Effector memory CD4-positive, alpha-beta T cell (primary cell): Measurements from ENCODE around the gene SETD3.
A peak's percentile ranks its signal among the peaks of the same experiment; 100 is the strongest.

ENCODE experiments used
- DNase-seq, 3 donors: peaks; one replicate each; pipeline ENCODE4 v3.0.0-alpha.2; 2020
- H3K27ac ChIP-seq: 2 replicates; pipeline ENCODE4 v1.7.0; 2013; ENCODE audit warnings: mild to moderate bottlenecking, low read length, moderate library complexity; ENCODE audit not compliant: insufficient read depth, poor library complexity, severe bottlenecking
- H3K27me3 ChIP-seq: replicated peaks from 2 replicates; pipeline ENCODE4 v1.7.0; 2013; ENCODE audit warnings: mild to moderate bottlenecking, low read length; ENCODE audit not compliant: insufficient read depth, control insufficient read depth, poor library complexity, severe bottlenecking
- H3K36me3 ChIP-seq: 2 replicates; pipeline ENCODE4 v1.7.0; 2013; ENCODE audit warnings: mild to moderate bottlenecking, low read length, moderate library complexity; ENCODE audit not compliant: control insufficient read depth, insufficient read depth
- H3K4me1 ChIP-seq: 2 replicates; pipeline ENCODE4 v1.7.0; 2013; ENCODE audit warnings: low read length, mild to moderate bottlenecking; ENCODE audit not compliant: control insufficient read depth, insufficient read depth, poor library complexity, severe bottlenecking
- H3K4me3 ChIP-seq: 2 replicates; pipeline ENCODE4 v1.7.0; 2013; ENCODE audit warnings: low read length, low read depth, mild to moderate bottlenecking; ENCODE audit not compliant: insufficient read depth, poor library complexity, severe bottlenecking
- H3K9me3 ChIP-seq: 2 replicates; pipeline ENCODE4 v1.7.0; 2013; ENCODE audit warnings: mild to moderate bottlenecking, low read length, moderate library complexity; ENCODE audit not compliant: control insufficient read depth

SETD3 gene

GRCh38 chr14:99397698-99398097 is 83.0 kb downstream of the SETD3 start:
- no peak overlapping the region for H3K4me3 ChIP-seq
- DNase-seq = no peak
- H3K36me3 ChIP-seq = peaks cover 26% of the 10 kb centered on the region

GRCh38 chr14:99395909-99396530 is 84.6 kb downstream of the SETD3 start:
- H3K27ac ChIP-seq = no peak overlapping the region

More at GRCh38 chr14:99397698-99398097, 83.0 kb downstream of the SETD3 start:
- Histone ChIP-seq H3K27me3 (no peaks in the 10 kb centered on the region), H3K9me3 (no peaks in the 10 kb centered on the region), H3K27ac (no peak overlapping the region), H3K4me1 (no peaks in the 10 kb centered on the region)

DNA sequence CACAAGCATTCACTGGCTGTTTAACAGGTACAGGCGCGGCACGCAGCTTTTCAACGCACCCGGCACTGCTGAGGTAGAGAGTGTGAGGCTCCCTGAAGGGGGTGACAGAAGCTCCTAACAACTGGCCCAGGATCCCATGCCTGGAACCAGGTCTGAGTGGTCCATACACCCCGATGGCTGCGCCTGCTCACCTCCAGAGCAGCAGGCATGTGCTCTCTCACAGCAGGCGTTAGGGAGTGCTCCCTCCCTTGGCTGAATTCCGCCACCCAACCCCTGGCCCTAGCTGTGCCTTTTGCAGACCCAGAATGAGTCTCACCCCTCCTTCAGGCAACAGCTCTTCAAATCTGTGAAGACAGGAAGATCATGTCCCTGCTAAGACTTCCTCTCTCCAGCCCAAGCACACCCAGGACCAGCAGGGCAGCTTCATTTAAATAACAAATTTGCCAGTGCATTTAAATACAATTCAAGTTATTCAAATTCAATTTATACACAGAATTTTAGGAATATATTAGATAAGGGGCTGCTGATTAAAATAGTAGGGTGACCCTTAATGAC is 86.0 kb downstream of the SETD3 start:
- DNase-seq = no peak
- no peaks in the 10 kb centered on the region for H3K4me1 ChIP-seq
- H3K4me3 ChIP-seq = no peak overlapping the region
- no peaks in the 10 kb centered on the region for H3K27me3 ChIP-seq
- H3K27ac ChIP-seq = no peak overlapping the region
- peaks cover 20% of the 10 kb centered on the region for H3K36me3 ChIP-seq
- H3K9me3 ChIP-seq = no peaks in the 10 kb centered on the region

More at GRCh38 chr14:99395909-99396530, 84.6 kb downstream of the SETD3 start:
- H3K4me1 ChIP-seq = no peaks in the 10 kb centered on the region
- H3K4me3 ChIP-seq = no peak overlapping the region
- peak; percentile 10 to 20 (median 20) for DNase-seq
- peaks cover 26% of the 10 kb centered on the region for H3K36me3 ChIP-seq
- H3K9me3 ChIP-seq = no peaks in the 10 kb centered on the region
- H3K27me3 ChIP-seq = no peaks in the 10 kb centered on the region

DNA sequence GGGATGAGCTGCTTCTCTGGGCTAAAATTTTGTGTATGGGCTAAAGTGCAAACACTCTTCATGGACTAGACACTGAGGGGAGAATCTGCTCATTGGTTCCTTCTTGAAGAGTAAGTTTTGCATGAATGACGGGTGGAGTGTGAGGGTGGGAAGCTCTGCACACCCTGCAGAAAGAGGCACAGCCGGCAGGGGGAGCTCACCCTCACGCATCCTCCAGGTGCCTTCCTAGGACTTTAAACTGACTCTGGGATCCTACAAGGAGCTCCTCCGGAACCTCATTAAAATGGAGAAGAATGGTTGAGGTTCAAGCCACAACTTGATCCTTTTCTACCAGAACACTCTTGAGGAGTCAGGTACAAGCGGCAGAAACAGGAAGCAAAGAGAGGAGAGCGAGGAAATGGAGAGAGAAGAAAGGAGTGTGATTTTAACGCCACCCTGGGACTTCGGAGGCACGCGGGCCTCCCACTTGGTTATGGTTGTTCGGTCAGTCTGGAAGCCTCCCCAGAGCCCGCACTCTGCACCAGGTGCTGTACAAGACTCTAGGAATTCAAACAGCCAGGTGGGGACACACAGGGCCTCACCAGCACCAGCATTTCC is 87.5 kb downstream of the SETD3 start:
- H3K4me1 ChIP-seq = no peaks in the 10 kb centered on the region
- peak in 1 of 3 donors; percentile 9 for DNase-seq
- H3K4me3 ChIP-seq = no peak overlapping the region
- H3K36me3 ChIP-seq = peaks cover 8% of the 10 kb centered on the region
- no peak overlapping the region for H3K27ac ChIP-seq
- no peaks in the 10 kb centered on the region for H3K27me3 ChIP-seq
- no peaks in the 10 kb centered on the region for H3K9me3 ChIP-seq

DNA sequence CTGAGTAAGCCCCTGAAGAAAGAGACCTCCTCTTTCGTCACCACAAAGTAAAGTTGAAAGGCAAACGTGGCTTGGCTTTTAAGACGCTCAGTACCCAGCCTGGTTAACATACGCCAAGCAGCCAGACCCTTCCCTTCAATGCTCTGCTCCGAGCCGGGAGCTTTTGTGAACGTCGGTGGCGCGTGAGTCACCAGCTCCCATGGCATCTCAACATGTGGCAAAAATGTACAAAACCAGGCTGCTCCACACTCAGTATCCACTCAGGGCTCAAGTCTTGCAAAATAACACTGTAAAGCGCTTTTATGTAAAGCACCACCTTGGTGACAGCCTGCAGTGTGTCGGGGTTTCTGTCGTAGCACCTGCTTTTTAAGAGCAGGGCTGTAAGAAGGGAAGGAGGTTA is 89.0 kb downstream of the SETD3 start:
- DNase-seq = no peak
- no peaks in the 10 kb centered on the region for H3K4me1 ChIP-seq
- H3K4me3 ChIP-seq = no peak overlapping the region
- H3K36me3 ChIP-seq = no peaks in the 10 kb centered on the region
- H3K9me3 ChIP-seq = no peaks in the 10 kb centered on the region
- H3K27ac ChIP-seq = no peak overlapping the region
- no peaks in the 10 kb centered on the region for H3K27me3 ChIP-seq

DNA sequence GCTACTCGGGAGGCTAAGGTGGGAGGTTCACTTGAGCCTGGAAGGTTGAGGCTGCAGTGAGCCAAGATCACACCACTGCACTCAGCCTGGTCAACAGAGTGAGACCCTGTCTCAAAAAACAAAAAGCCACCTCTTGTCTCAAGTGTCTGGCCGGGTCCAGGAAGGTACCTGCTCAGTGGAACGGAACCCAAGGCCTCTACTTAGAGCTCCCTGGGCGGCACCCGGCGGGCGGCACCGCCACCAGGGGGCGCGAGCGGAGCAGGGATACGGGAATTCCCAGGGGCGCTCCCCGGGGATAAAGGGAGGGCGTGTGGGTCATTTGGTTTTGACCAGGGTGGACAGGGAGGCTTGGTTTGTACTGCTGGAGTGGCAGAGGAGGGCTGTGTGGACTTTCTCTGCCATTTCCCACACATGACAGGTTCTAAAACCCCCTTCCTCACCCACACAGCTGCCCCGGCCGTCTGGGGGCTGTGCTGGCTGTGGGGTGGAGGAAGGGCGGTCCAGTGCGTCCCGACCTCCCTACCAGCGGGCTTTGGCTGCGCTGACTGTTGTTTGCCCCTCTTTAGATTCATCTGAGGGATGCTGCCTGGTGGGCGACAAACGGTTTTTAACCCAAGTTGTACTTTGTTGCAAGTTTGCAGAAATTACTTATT is 91.4 kb downstream of the SETD3 start:
- Histone ChIP-seq H3K4me1 (no peaks in the 10 kb centered on the region), H3K9me3 (no peaks in the 10 kb centered on the region), H3K4me3 (no peak overlapping the region), H3K27me3 (no peaks in the 10 kb centered on the region), H3K36me3 (no peaks in the 10 kb centered on the region), H3K27ac (no peak overlapping the region)
- DNase-seq = peak in 1 of 3 donors; percentile 18

DNA sequence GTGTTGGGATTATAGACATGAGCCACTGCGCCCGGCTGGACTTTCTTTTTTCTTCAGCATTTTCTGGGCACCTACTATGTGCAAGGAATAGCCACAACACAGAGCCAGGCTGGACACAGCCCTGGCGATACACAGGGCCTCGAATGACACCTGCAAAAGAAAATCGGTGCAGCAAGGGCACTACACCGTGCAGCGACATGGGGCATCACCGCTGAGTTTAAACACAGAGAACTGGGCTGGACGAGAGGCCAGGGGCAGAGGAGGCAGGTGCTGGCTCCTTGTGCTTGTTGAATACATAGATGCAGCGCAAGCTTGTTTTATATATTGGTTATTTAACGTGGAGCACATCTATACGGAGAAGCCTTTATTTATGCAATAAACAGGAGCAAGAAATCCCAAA is 92.4 kb downstream of the SETD3 start:
- no peaks in the 10 kb centered on the region for H3K4me1 ChIP-seq
- H3K36me3 ChIP-seq = no peaks in the 10 kb centered on the region
- H3K27ac ChIP-seq = no peak overlapping the region
- no peaks in the 10 kb centered on the region for H3K27me3 ChIP-seq
- no peak overlapping the region for H3K4me3 ChIP-seq
- DNase-seq = no peak
- H3K9me3 ChIP-seq = no peaks in the 10 kb centered on the region

- H3K4me1 ChIP-seq = no peaks in the 10 kb centered on the region
- no peak for DNase-seq
- H3K4me3 ChIP-seq = no peak overlapping the region
- H3K27ac ChIP-seq = no peak overlapping the region
- no peaks in the 10 kb centered on the region for H3K9me3 ChIP-seq
- no peaks in the 10 kb centered on the region for H3K27me3 ChIP-seq
- H3K36me3 ChIP-seq = no peaks in the 10 kb centered on the region
These were observed 92.8 kb downstream of the SETD3 start for GRCh38 chr14:99387880-99388279.

DNA sequence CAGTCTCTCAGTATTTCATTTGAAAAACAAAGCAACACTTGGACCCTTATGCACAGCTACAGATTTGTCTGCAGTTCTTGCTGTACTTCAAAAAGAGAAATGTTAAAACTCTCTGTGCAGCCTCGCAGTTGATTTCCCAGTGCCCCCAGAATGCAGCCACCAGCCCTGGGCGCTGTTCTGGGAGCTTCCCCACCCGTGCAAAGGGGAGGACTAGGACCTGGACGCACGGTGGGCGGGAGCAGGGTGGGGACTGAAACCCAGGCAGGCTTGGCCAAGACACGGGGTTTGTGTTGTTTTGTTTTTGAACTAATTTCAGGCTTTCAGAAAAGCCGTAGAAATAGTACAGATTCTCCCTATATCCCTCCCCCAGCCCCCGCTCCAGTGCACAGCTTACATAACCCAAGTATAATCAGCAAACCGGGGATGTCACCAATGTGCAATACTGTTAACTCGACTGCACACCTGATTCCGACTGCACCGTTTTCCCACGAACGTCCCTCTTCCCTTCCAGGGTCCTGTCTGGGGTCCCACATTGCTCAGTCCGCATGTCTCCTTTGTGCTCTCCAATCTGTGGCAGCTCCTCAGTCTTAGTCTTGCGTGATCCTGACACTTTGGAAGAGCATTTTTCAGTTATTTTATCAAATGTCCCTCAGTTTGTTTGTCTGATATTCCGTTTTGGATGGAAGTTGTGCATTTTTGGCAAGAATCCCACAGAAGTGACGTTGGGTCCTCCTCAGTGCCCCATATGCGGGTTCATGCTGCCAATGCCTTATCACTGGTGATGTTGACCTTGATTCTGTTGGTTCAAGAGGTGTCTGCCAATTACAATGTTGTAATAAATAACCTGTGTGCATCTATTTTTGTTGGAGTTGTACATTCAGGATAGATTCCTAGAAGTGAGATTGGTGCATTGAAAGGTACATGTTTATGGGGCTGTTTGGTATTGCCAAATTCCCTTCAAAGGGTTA is 95.9 kb downstream of the SETD3 start:
- Histone ChIP-seq H3K4me1 (no peaks in the 10 kb centered on the region), H3K9me3 (no peaks in the 10 kb centered on the region), H3K27me3 (no peaks in the 10 kb centered on the region), H3K27ac (no peak overlapping the region), H3K36me3 (no peaks in the 10 kb centered on the region), H3K4me3 (no peak overlapping the region)
- no peak for DNase-seq
